Measurements from ENCODE around the gene ARMCX6.

GRCh38 chrX:101605146-101605545, 12.7 kb downstream of the ARMCX6 start:
- TF ChIP-seq, protein P1, sequence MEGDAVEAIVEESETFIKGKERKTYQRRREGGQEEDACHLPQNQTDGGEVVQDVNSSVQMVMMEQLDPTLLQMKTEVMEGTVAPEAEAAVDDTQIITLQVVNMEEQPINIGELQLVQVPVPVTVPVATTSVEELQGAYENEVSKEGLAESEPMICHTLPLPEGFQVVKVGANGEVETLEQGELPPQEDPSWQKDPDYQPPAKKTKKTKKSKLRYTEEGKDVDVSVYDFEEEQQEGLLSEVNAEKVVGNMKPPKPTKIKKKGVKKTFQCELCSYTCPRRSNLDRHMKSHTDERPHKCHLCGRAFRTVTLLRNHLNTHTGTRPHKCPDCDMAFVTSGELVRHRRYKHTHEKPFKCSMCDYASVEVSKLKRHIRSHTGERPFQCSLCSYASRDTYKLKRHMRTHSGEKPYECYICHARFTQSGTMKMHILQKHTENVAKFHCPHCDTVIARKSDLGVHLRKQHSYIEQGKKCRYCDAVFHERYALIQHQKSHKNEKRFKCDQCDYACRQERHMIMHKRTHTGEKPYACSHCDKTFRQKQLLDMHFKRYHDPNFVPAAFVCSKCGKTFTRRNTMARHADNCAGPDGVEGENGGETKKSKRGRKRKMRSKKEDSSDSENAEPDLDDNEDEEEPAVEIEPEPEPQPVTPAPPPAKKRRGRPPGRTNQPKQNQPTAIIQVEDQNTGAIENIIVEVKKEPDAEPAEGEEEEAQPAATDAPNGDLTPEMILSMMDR (conservative IDR thresholded peaks at IDR 0.05; ENCODE audit: low read length): no peak
- no peak for TF ChIP-seq EZH2phosphoT487 (IDR thresholded peaks at IDR 0.05; ENCODE audit: borderline replicate concordance)
